ENCODE results near the gene FIGLA. TPM values are rescaled to one million over a fixed set of nuclear protein-coding genes. Genes with fewer than 3 reads are reported as not detected.

The FIGLA gene
- polyA plus RNA-seq, 1 donor (not counting 4 experiments of a cell fraction or from before 2014, with no cell fraction given) = not detected

DNA sequence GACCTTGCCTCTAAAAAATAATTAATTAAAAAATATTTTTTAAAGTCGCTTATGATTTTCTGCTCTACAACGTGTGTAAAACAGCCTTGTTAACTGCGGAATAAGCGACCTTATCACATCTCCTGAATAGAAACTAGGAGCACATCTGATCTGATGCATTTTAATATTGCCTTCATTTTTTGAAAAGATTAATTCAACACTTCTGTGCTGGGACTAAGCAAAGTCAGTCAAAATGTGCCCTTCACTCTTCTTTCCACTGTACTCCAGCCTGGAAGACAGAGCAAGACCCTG is 17.3 kb upstream of the FIGLA start:
- H3K79me2 ChIP-seq (ENCODE audit: control insufficient read depth, insufficient read depth, low read length) = no peaks in the 10 kb centered on the region
- no peaks in the 10 kb centered on the region for H3K9me3 ChIP-seq (ENCODE audit: control insufficient read depth, low read depth, low read length)
- dilution Hi-C loops (cut with MboI; ENCODE audit: extremely low pct_ligation_motif_present, low sequenced_read_pairs) = no loop called here
- H4K20me1 ChIP-seq (ENCODE audit: control insufficient read depth, extremely low read depth, insufficient read depth, low read length) = no peaks in the 10 kb centered on the region
- H3K9ac ChIP-seq (ENCODE audit: control insufficient read depth, extremely low read depth, insufficient read depth, low read length) = no peak overlapping the region
- H3K4me3 ChIP-seq (ENCODE audit: control insufficient read depth in 2 of 3, extremely low read depth in 1 of 3, insufficient read depth in 2 of 3, low read depth in 1 of 3, low read length in 3 of 3) = no peak overlapping the region
- TF ChIP-seq, protein P1, sequence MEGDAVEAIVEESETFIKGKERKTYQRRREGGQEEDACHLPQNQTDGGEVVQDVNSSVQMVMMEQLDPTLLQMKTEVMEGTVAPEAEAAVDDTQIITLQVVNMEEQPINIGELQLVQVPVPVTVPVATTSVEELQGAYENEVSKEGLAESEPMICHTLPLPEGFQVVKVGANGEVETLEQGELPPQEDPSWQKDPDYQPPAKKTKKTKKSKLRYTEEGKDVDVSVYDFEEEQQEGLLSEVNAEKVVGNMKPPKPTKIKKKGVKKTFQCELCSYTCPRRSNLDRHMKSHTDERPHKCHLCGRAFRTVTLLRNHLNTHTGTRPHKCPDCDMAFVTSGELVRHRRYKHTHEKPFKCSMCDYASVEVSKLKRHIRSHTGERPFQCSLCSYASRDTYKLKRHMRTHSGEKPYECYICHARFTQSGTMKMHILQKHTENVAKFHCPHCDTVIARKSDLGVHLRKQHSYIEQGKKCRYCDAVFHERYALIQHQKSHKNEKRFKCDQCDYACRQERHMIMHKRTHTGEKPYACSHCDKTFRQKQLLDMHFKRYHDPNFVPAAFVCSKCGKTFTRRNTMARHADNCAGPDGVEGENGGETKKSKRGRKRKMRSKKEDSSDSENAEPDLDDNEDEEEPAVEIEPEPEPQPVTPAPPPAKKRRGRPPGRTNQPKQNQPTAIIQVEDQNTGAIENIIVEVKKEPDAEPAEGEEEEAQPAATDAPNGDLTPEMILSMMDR (optimal IDR thresholded peaks at IDR 0.05 in 1 of 3, IDR thresholded peaks at IDR 0.05 in 1 of 3, conservative IDR thresholded peaks at IDR 0.05 in 1 of 3; ENCODE audit: extremely low read depth in 1 of 3, insufficient read depth in 2 of 3, low read length in 3 of 3) = no peak
- TF ChIP-seq EZH2 (IDR thresholded peaks at IDR 0.05; ENCODE audit: low read length) = no peak
- H3K4me1 ChIP-seq (ENCODE audit: control insufficient read depth, extremely low read depth, insufficient read depth, low read length) = no peaks in the 10 kb centered on the region
- H3K27ac ChIP-seq (ENCODE audit: control insufficient read depth, insufficient read depth, low read length) = no peak overlapping the region
- no peak overlapping the region for H2AFZ ChIP-seq (ENCODE audit: control insufficient read depth, low read length)
- H3K36me3 ChIP-seq (ENCODE audit: control insufficient read depth in 2 of 2, extremely low read depth in 1 of 2, insufficient read depth in 2 of 2, low read length in 2 of 2) = no peaks in the 10 kb centered on the region
- no peak for FAIRE-seq
- DNase-seq (ENCODE audit: low read depth, low spot score) = no peak
- peaks cover 9% of the 10 kb centered on the region for H3K27me3 ChIP-seq (ENCODE audit: control insufficient read depth, extremely low read depth, insufficient read depth, low read length)
- no peaks in the 10 kb centered on the region for H3K9me1 ChIP-seq (ENCODE audit: control insufficient read depth, extremely low read depth, insufficient read depth, low read length)
- H3K4me2 ChIP-seq (ENCODE audit: control insufficient read depth, extremely low read depth, insufficient read depth, low read depth, low read length) = no peak overlapping the region

DNA sequence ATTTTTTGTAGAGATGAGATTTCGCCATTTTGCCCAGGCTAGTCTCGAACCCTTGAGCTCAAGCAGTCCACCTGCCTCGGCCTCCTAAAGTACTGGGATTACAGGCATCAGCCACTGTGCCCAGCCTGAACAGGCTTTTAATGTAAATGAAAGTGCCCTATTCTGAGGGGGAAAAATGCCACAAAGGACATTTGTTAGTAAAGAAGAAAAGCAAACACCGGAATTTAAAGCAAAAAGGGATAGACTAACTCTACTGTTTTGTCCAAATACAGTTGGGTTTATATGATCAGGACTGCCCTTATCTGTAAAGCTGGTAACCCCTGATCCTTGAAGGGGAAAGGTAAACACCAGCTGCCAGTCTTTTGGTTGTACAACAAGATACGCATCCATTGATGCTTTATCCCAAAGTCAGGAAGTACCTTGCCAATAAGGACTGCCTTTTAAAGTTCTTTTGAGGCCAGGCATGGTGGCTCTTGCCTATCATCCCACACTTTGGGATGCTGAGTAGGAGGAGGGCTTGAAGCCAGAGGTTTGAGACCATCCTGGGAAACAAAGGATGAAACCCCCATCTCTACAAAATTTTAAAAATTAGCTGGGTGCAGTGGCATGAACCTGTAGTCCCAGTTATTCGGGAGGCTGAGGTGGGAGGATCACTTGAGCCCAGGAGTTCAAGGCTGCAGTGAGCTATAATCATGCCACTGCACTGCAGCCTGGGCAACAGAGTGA is 16.8 kb upstream of the FIGLA start:
- Histone ChIP-seq H4K20me1 (ENCODE audit: control insufficient read depth, extremely low read depth, insufficient read depth, low read length) (no peaks in the 10 kb centered on the region), H3K9me1 (ENCODE audit: control insufficient read depth, extremely low read depth, insufficient read depth, low read length) (no peaks in the 10 kb centered on the region), H3K4me2 (ENCODE audit: control insufficient read depth, extremely low read depth, insufficient read depth, low read depth, low read length) (no peak overlapping the region), H3K9me3 (ENCODE audit: control insufficient read depth, low read depth, low read length) (no peaks in the 10 kb centered on the region), H3K9ac (ENCODE audit: control insufficient read depth, extremely low read depth, insufficient read depth, low read length) (no peak overlapping the region), H3K4me3 (ENCODE audit: control insufficient read depth in 2 of 3, extremely low read depth in 1 of 3, insufficient read depth in 2 of 3, low read depth in 1 of 3, low read length in 3 of 3) (no peak overlapping the region), H2AFZ (ENCODE audit: control insufficient read depth, low read length) (no peak overlapping the region), H3K27me3 (ENCODE audit: control insufficient read depth, extremely low read depth, insufficient read depth, low read length) (peaks cover 7% of the 10 kb centered on the region), H3K4me1 (ENCODE audit: control insufficient read depth, extremely low read depth, insufficient read depth, low read length) (no peaks in the 10 kb centered on the region), H3K27ac (ENCODE audit: control insufficient read depth, insufficient read depth, low read length) (no peak overlapping the region), H3K79me2 (ENCODE audit: control insufficient read depth, insufficient read depth, low read length) (no peaks in the 10 kb centered on the region), H3K36me3 (ENCODE audit: control insufficient read depth in 2 of 2, extremely low read depth in 1 of 2, insufficient read depth in 2 of 2, low read length in 2 of 2) (no peaks in the 10 kb centered on the region)
- DNase-seq (ENCODE audit: low read depth, low spot score) (no peak), FAIRE-seq (no peak)
- dilution Hi-C loops (cut with MboI; ENCODE audit: extremely low pct_ligation_motif_present, low sequenced_read_pairs) = no loop called here
- TF ChIP-seq, protein P1 (optimal IDR thresholded peaks at IDR 0.05 in 1 of 3, IDR thresholded peaks at IDR 0.05 in 1 of 3, conservative IDR thresholded peaks at IDR 0.05 in 1 of 3; ENCODE audit: extremely low read depth in 1 of 3, insufficient read depth in 2 of 3, low read length in 3 of 3) = no peak
- no peak for TF ChIP-seq EZH2 (IDR thresholded peaks at IDR 0.05; ENCODE audit: low read length)
